GM19467 (cell line): ENCODE results near the gene SCFD1.

Experiments
- ATAC-seq: cut with Tn5 transposase; IDR thresholded peaks from one replicate; pipeline ENCODE4 v1.9.1; 2021; ENCODE audit warnings: mild to moderate bottlenecking, moderate library complexity; ENCODE audit not compliant: unreplicated experiment

Gene SCFD1

DNA sequence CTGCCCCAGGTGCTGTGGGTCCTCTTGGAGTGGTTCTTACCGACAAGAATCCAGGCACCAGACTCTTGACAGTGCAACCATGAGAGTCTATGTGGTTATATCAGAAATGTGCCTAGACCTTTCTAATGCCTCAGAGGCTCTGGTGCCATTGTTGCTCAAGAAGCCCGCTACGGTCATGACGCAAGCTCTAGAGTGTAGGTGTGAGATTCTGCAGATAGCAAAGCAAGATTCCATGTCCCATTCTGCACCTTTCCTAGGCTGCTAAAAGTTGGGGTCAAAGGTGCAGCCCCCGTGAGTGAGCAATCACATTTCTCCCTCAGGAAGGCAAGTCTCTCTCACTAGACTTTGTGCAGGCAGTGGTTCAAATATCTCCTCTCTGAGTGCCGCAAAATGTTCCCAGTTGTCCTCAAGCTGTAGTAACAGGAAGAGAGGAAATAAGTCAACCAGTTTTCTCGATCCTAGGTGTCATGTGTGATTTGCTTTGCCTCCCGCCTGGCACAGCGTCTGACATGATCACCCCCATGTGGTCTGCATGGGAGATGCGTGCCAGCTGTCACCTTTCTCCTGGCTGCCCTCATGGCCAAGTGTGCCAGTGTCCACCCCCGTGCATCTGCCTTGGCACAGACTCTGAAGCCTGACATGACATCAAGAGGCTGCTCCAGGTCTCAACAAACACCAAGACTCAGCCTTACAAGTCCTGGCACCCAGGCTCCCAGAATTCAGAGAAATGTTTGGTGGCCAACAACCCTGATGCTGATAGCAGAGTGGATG lies 129.7 kb downstream of the SCFD1 start:
- ATAC-seq, result no peak

- no peak for ATAC-seq
These were observed 131.3 kb downstream of the SCFD1 start for GRCh38 chr14:30753452-30753851.

DNA sequence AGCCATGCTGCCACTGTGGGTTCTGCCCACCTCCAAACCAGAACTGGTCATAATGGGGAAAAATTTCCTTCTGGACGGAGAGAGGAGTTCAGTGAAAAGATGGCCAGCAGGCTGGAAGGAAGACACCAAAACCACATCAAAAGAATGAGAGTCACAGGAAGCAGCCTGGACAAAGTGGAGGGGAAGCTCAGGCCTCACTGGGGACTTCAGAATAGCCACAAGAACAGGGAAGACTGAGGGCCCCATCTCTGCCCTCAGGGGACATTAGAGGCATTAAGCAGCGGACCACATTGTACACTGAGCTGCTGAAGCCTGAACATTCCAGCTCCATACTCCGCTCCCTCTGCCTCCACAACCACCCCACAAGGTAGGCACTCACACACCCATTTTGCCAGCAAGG lies 132.7 kb downstream of the SCFD1 start:
- ATAC-seq, result no peak

DNA sequence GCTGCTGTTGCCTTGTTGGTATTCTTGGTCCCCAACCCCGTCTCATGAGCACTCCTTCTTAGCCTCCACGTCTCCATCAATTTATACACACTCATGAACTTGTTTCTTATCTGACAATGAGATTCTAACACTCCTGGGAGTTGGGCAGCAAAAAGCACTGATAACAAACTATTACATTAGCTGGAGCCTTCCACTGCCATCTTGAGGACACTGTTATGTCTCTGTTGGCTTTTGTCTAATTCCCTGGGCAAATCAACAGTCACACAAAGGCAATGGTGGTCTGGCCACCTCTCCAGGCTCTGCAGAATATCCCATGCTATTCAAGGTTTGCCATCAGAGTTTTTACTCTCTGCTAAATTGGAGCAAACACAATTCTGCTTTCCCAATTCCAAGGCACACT lies 134.5 kb downstream of the SCFD1 start:
- no peak for ATAC-seq

DNA sequence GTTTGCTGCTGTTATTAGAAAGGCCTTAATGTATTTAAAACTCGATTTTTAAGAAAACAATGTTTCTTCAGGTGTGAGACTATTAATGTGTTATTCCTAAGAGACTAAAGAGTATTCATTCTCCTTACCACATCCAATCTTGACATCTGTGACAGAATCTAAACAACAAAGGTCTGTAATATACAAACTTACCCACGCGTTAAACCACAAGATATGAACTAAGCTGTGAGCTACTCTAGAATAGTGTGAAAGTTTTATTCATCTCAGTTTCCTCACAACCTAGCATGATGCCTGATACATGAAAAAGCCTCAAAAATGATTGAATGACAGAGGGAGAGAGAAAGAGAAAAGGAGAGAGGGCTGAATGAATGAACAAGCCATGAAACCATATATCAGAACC lies 135.0 kb downstream of the SCFD1 start:
- no peak for ATAC-seq

GRCh38 chr14:30759172-30760125 lies 137.3 kb downstream of the SCFD1 start:
- ATAC-seq, result no peak

GRCh38 chr14:30763891-30764290 lies 141.8 kb downstream of the SCFD1 start:
- no peak for ATAC-seq

- ATAC-seq, result no peak
These were observed 145.5 kb downstream of the SCFD1 start for GRCh38 chr14:30767624-30768023.

DNA sequence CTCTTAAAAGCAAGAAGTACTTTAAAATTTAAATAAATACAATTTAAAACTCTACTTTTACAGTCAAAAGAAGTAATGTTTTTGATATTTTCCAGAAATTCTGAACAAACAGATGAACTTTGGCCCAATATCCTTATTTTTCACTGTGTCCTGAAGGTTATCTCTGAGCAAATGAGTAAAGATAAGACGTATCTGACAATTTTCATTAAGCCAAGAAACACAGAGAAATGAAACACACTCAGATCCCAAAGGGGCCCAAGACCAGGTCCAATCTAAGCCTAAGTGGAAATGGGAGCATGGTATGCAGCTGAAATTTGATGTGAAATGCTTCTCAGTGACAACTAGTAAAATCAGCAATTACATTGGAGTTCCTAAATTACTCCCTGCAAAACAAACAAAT lies 146.7 kb downstream of the SCFD1 start:
- no peak for ATAC-seq

GRCh38 chr14:30770376-30770775 lies 148.3 kb downstream of the SCFD1 start:
- no peak for ATAC-seq

GRCh38 chr14:30771595-30771994 lies 149.5 kb downstream of the SCFD1 start:
- no peak for ATAC-seq

GRCh38 chr14:30779210-30779609 lies 157.1 kb downstream of the SCFD1 start:
- no peak for ATAC-seq
